ENCODE measurements around the gene FCHSD1.

The FCHSD1 gene

GRCh38 chr5:141650851-141651727, at the start of gene FCHSD1:
FCHSD1 (minus strand) TSS chr5:141651418; CDS start chr5:141651368, 50 bp downstream.
- TF ChIP-seq CTCF (IDR thresholded peaks at IDR 0.05; ENCODE audit: borderline replicate concordance, control extremely low read depth, extremely low read depth, insufficient read depth, missing control alignments) = no peak
- DNase-seq (ENCODE audit: low spot score) = peak; percentile 100
- in situ Hi-C loops (cut with MboI; ENCODE audit: low sequenced_read_pairs, unreplicated experiment) = no loop called here

- in situ Hi-C loops (cut with MboI; ENCODE audit: low sequenced_read_pairs, unreplicated experiment) = loop anchor here (10.0 to 25.0 kb wide), 3 partner anchors 177 to 440 kb away; partner anchors contain the start of genes PCDH1 and PCDH12
- no peak for TF ChIP-seq CTCF (IDR thresholded peaks at IDR 0.05; ENCODE audit: borderline replicate concordance, control extremely low read depth, extremely low read depth, insufficient read depth, missing control alignments)
- no peak for DNase-seq (ENCODE audit: low spot score)
Measured at GRCh38 chr5:141697586-141697985, 46.4 kb upstream of the FCHSD1 start.

- DNase-seq (ENCODE audit: low spot score) = no peak
- no peak for TF ChIP-seq CTCF (IDR thresholded peaks at IDR 0.05; ENCODE audit: borderline replicate concordance, control extremely low read depth, extremely low read depth, insufficient read depth, missing control alignments)
- in situ Hi-C loops (cut with MboI; ENCODE audit: low sequenced_read_pairs, unreplicated experiment) = loop anchor here (10.0 to 25.0 kb wide), 3 partner anchors 178 to 441 kb away; partner anchors contain the start of genes PCDH1 and PCDH12
Measured at GRCh38 chr5:141696431-141696830, 45.2 kb upstream of the FCHSD1 start.

- no peak for TF ChIP-seq CTCF (IDR thresholded peaks at IDR 0.05; ENCODE audit: borderline replicate concordance, control extremely low read depth, extremely low read depth, insufficient read depth, missing control alignments)
- no peak for DNase-seq (ENCODE audit: low spot score)
- in situ Hi-C loops (cut with MboI; ENCODE audit: low sequenced_read_pairs, unreplicated experiment) = loop anchor here (10.0 to 25.0 kb wide), 3 partner anchors 179 to 442 kb away; partner anchors contain the start of genes PCDH1 and PCDH12
Measured at GRCh38 chr5:141695627-141696215, 44.5 kb upstream of the FCHSD1 start.

- in situ Hi-C loops (cut with MboI; ENCODE audit: low sequenced_read_pairs, unreplicated experiment) = loop anchor here (10.0 to 25.0 kb wide), 3 partner anchors 180 to 443 kb away; partner anchors contain the start of genes PCDH1 and PCDH12
- no peak for DNase-seq (ENCODE audit: low spot score)
- TF ChIP-seq CTCF (IDR thresholded peaks at IDR 0.05; ENCODE audit: borderline replicate concordance, control extremely low read depth, extremely low read depth, insufficient read depth, missing control alignments) = no peak
Measured at GRCh38 chr5:141694479-141694878, 43.3 kb upstream of the FCHSD1 start.

- no peak for DNase-seq (ENCODE audit: low spot score)
- in situ Hi-C loops (cut with MboI; ENCODE audit: low sequenced_read_pairs, unreplicated experiment) = loop anchor here (10.0 to 25.0 kb wide), 3 partner anchors 182 to 444 kb away; partner anchors contain the start of genes PCDH1 and PCDH12
- no peak for TF ChIP-seq CTCF (IDR thresholded peaks at IDR 0.05; ENCODE audit: borderline replicate concordance, control extremely low read depth, extremely low read depth, insufficient read depth, missing control alignments)
Measured at GRCh38 chr5:141692919-141693725, 41.9 kb upstream of the FCHSD1 start.

Measured in GM13976 (cell line).